GDM1 (cell line): Measurements from ENCODE around the gene HEXIM1.

Source experiments
- DNase-seq: peaks from one replicate; lab custom pipeline; 2025; lab: John Stamatoyannopoulos, UW

Gene HEXIM1

GRCh38 chr17:45147581-45148182 lies 593 bp upstream of the HEXIM1 start:
- peak; percentile 84 for DNase-seq

DNA sequence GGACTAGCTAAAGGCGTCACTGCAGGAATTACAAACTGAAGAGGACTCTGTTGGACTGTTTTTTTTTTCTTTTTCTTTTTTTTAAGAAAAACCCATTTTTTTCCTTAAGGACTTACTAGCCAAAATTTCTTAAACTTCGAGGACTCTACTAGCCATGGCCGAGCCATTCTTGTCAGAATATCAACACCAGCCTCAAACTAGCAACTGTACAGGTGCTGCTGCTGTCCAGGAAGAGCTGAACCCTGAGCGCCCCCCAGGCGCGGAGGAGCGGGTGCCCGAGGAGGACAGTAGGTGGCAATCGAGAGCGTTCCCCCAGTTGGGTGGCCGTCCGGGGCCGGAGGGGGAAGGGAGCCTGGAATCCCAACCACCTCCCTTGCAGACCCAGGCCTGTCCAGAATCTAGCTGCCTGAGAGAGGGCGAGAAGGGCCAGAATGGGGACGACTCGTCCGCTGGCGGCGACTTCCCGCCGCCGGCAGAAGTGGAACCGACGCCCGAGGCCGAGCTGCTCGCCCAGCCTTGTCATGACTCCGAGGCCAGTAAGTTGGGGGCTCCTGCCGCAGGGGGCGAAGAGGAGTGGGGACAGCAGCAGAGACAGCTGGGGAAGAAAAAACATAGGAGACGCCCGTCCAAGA lies 878 bp downstream of the HEXIM1 start:
- peak; percentile 66 for DNase-seq

DNA sequence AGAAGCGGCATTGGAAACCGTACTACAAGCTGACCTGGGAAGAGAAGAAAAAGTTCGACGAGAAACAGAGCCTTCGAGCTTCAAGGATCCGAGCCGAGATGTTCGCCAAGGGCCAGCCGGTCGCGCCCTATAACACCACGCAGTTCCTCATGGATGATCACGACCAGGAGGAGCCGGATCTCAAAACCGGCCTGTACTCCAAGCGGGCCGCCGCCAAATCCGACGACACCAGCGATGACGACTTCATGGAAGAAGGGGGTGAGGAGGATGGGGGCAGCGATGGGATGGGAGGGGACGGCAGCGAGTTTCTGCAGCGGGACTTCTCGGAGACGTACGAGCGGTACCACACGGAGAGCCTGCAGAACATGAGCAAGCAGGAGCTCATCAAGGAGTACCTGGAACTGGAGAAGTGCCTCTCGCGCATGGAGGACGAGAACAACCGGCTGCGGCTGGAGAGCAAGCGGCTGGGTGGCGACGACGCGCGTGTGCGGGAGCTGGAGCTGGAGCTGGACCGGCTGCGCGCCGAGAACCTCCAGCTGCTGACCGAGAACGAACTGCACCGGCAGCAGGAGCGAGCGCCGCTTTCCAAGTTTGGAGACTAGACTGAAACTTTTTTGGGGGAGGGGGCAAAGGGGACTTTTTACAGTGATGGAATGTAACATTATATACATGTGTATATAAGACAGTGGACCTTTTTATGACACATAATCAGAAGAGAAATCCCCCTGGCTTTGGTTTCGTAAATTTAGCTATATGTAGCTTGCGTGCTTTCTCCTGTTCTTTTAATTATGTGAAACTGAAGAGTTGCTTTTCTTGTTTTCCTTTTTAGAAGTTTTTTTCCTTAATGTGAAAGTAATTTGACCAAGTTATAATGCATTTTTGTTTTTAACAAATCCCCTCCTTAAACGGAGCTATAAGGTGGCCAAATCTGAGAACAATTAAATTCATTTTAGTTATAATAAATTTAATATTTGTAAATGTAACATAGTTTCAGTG lies 1.7 kb downstream of the HEXIM1 start:
- DNase-seq = peak; percentile 58

GRCh38 chr17:45150911-45151809 lies 2.9 kb downstream of the HEXIM1 start:
- peak; percentile 13 for DNase-seq

DNA sequence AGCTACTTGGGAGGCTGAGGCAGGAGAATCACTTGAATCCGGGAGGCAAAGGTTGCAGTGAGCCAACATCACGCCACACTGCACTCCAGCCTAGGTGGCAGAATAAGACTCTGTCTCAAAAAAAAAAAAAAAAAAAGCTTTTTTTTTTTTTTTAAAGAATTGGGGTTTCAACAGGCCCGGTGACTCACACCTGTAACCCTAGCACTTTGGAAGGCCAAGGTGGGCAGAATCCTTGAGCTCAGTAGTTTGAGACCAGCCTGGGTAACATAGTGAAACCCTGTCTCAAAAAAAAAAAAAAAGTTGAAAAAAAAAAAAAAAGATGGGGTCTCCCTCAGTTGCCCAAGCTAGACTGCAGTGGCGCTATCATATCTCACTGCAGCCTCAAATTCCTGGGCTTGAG lies 6.8 kb downstream of the HEXIM1 start:
- DNase-seq = no peak

- no peak for DNase-seq
Observed at GRCh38 chr17:45155483-45155882, 7.2 kb downstream of the HEXIM1 start.

DNA sequence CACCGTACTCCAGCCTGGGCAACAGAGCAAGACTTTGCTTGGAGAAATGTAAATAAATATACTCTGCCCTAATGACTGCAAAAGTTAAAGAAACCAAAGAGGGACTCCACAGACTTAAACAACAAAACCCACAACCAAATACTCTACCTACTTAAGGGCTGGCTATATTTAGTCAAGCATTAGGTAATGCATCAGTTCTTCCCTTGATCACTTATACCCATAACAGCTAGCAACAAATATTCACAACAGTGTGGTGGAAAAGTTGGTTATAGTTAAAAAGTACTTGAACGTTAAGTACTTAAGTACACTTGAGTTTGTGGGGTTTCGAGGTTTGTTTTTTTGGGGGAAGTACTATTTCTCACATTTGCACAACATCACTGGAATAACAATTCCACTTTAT lies 8.0 kb downstream of the HEXIM1 start:
- no peak for DNase-seq

DNA sequence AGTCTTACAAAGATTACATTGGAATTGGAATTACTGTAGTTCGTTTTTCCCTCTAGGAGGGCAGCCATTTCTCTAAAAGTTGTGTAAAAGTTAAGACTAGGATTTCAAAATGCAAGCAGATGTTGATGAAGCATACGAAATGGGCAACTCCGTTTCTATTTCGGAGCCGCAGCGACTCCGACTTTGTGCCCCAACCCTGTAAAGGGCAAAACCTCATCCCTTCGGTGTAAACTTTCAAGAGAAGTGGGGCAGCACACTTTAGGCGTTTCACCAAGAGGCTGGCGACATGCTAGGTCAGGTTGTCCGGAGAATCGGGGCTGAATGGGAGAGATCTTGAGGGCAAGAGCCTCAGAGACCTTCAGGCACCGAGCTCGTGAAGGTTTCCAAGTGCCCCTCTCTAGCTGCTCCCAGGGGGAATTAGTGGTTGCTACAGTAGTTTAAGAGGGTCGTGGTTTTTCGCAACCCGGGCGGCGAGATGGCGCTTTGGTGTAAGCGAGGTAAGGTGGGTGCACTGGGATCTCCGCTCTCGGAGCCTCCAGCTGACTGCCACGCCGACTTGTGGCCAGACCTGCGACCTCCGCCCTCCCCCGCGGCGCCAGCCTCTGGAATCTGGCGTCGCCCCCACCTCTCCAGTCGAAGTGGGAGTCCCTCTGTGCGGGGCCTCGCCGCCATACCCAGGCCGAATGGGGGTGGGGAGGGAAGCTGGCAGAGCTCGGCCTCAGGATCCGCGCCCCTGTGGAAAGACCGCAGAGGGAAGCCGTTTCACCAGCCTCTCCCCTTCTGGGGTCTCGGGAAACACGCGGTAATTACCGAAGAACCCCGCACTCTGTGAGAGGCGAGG lies 12.4 kb downstream of the HEXIM1 start:
- DNase-seq = peak; percentile 33

GRCh38 chr17:45161288-45162024 lies 13.2 kb downstream of the HEXIM1 start, which contains the start of gene HEXIM2:
TSS of gene HEXIM2 (plus strand) at chr17:45161875. CDS start at chr17:45162794, 919 bp downstream.
- peak; percentile 99 for DNase-seq

DNA sequence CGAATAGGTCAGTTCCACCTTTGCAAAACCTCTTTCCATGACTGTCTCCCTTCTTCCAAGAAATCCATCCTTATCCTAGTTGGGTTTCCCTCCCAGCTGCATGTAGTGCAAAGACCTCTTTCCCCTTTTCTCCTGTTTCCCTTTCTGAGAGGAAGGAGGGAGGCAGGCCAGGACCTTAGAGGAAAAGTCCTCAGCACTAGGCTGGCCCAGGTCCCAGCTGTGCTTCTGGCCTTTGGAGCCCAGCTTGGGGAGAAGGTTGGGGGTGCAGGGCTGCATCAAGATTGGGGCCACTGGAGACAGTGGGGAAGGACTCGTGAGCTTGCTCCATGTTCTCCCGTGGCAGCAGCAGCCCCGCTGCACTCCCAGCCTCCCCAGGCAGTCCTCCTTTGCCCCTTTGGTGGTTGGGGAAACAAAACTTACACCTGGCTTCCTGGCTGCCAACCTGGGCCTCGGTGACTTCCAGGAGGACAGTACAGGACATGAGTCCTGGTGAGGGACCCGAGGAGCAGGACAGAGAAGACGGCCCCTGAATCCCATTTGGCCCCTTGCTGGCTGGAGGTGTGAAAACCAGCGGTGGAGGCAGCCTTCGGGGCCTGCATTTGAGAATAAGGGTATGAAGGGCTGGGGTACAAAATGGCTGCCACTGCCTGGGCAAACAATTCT lies 13.9 kb downstream of the HEXIM1 start:
- no peak for DNase-seq

GRCh38 chr17:45164734-45165269 lies 16.5 kb downstream of the HEXIM1 start:
- DNase-seq = no peak

DNA sequence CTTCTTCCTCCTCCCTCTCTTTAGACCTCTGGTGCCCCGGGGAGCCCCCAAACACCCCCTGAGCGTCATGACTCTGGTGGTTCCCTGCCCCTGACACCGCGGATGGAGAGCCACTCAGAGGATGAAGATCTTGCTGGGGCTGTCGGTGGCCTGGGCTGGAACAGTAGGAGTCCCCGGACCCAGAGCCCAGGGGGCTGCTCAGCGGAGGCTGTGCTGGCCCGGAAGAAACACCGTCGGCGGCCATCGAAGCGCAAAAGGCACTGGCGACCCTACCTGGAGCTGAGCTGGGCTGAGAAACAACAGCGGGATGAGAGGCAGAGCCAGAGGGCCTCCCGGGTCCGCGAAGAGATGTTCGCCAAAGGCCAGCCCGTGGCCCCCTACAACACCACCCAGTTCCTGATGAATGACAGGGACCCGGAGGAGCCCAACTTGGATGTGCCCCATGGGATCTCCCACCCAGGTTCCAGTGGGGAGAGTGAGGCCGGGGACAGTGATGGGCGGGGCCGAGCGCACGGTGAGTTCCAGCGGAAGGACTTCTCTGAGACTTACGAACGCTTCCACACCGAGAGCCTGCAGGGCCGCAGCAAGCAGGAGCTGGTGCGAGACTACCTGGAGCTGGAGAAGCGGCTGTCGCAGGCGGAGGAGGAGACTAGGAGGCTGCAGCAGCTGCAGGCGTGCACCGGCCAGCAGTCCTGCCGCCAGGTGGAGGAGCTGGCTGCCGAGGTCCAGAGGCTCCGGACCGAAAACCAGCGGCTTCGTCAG lies 20.9 kb downstream of the HEXIM1 start:
- no peak for DNase-seq

DNA sequence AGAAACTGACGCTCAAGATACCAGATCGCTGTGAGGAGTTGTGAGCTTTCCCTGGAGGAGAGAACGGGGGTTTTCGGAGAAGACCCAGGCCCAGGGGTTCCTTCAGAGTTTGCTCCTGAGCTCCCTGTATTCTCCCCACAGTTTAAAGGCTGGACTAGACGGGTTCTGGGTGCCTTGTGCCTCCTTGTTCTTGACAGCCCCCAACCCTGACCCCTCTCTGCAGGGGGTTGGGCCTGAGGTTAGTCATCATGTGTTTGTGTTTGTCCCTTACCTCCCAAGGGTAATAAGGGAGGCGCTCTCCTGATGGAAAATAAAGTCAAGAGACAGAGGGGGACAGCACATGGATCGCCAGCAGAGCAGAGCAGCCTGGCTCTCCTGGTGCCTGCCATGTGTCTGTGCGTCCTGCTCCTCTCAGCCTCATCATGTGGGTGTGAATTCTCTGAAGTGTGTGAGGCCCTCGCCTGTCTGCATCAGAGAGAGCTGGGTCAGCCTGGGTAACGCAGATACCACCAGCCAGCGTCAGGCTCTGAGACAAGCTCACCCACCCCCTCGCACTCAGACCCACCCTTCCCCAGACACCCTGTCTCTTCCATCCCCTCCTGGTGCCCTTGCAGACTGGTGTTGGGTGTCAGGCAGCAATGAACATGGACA lies 22.1 kb downstream of the HEXIM1 start:
- DNase-seq = no peak

DNA sequence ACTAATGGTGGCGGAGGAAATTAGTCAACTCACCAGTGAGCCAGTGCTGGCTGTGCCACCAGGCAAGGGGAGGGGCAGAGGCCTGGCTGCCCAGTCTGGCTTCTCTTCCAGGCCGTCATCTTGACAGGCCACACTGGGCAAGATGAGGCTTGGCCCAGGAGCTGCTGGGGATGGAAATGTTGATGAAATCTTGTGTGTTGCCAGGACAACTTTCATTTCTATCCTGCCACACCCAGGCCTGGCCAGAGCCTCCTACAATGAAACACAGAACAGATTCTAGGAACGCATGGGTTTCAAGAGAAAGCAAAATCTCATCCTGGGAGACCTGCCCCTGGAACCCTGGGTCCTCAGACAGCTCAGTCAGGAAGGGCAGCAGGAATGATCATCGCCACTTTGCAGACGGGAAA lies 22.7 kb downstream of the HEXIM1 start:
- DNase-seq = no peak

- DNase-seq = no peak
Observed at GRCh38 chr17:45171338-45172231, 23.3 kb downstream of the HEXIM1 start.

DNA sequence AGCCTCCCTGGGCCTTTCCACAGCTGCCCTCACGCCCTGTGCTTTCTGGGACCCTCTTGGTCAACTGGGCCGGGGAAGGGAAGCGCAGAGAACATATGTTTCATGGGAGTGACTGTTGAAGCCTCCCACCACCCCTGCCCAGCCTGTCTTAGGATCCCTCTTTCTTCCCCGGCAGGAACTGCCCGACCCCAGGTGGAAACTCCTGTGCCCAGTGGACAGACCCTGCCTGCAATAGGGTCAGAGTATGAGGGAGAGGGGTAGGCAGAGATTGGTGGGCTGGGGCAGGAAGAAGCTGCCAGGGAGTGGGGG lies 23.9 kb downstream of the HEXIM1 start:
- no peak for DNase-seq
